HG03039 (cell line): ENCODE measurements around the gene NMT2.

ENCODE experiments used
- ATAC-seq: cut with Tn5 transposase; IDR thresholded peaks from one replicate; pipeline ENCODE4 v1.9.1; 2021; ENCODE audit warnings: mild to moderate bottlenecking, moderate library complexity; ENCODE audit not compliant: unreplicated experiment

NMT2 gene

GRCh38 chr10:15144788-15145187 is 23.7 kb downstream of the NMT2 start:
- no peak for ATAC-seq

DNA sequence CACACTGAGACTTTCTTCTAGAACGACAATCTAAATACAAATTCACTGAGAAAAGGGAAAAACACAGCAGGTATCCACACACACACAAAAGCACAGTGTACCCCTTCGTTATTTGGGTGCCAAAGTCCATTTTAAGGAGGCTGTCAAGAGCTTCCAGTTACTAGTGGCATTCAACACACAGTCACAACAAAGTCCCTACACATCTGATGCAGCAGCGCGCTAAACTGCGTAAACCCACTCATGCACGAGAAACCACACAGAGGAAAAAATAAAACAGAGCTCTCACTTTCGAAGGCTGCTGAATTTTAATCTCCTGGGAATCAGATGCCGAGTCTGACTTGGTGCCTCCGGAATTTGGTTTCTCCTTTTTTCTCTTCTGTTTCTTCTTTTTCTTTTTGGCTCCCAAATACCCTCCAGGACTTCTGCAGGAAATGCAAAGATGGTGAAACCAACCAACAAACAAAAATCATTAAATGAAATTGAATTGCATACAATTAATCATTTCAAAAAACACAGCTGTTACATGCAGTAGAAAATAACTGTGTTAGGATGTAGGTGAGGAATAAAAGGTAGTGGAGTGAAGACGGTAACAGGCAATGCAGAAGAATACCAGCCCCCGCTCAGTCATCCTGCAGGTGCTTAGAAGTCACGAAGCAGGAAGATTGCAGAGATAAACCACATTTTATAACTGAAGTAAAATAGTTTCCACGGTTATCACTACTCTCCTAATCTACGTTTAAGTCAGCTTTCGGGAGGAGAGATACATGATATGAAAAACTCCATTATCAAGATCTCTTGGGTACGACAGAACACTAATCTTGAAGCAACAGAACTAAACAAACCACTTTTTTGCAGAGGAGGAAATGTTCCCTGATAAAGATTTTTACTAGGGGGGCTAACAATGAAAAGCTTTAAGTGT is 27.1 kb downstream of the NMT2 start:
- ATAC-seq: peak; percentile 77

GRCh38 chr10:15140698-15141097 is 27.8 kb downstream of the NMT2 start:
- no peak for ATAC-seq

- no peak for ATAC-seq
Observed at GRCh38 chr10:15137636-15138035, 30.9 kb downstream of the NMT2 start.

DNA sequence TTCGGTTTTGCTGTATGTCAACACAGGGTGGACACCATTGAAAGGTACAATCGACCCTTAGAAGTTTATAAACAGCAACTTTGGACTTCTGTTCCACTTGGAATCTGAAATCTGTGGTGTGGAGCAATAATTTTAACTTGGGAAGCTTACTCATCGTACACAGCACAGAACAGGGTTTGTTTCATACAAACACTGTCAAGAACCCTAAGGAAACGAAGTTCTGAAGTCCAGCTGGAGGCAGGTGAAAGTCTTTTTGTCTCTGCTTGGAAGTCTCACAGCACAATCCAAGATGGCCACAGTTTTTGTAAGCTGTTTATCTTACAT is 31.5 kb downstream of the NMT2 start:
- ATAC-seq: no peak

- no peak for ATAC-seq
Observed at GRCh38 chr10:15136129-15137035, 32.1 kb downstream of the NMT2 start.

GRCh38 chr10:15131330-15131729 is 37.2 kb downstream of the NMT2 start:
- ATAC-seq: no peak

- no peak for ATAC-seq
Observed at GRCh38 chr10:15124908-15125307, 43.6 kb downstream of the NMT2 start.

GRCh38 chr10:15124190-15124589 is 44.3 kb downstream of the NMT2 start:
- no peak for ATAC-seq

- no peak for ATAC-seq
Observed at GRCh38 chr10:15123749-15124184, 44.7 kb downstream of the NMT2 start.

- peak; percentile 80 for ATAC-seq
Observed at GRCh38 chr10:15122477-15123030, 45.9 kb downstream of the NMT2 start.

- no peak for ATAC-seq
Observed at GRCh38 chr10:15121707-15122106, 46.8 kb downstream of the NMT2 start.

DNA sequence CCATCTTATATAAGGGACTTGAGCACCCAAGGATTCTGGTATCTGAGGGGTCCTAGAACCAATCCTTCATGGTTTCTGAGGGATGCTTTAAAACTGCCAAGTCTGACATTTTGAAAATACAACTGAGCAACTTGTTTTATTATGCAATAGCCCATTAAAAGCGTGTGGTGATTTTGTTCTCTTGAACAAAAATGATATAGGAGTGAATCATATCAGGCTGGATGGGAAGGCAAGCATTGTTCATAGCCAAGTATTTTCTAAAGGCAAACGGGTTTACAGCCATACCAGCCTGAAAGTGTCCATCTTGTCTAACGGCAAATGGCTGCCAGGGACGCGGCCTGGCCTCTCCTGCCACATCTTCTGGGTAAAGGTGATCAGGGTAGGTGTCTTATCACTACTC is 48.0 kb downstream of the NMT2 start:
- ATAC-seq: no peak

GRCh38 chr10:15118615-15119014 is 49.9 kb downstream of the NMT2 start:
- ATAC-seq: no peak

DNA sequence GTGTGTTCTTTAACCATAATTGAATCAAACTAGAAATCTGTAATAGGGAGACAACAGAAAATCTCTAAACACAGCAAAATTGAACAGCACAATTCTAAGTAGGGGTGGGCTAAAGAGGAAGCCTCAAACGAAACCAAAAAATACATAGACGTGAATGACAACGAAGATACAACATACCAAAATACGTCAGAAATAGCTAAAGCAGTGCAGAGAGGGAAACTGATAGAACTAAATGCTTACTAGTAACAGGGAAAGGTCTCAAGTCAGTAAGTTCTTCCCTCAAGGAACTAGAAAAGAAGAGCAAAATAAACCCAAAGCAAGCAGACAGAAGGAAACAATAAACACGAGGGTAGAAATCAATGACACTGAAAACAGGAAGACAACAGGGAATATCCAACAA is 52.3 kb downstream of the NMT2 start:
- ATAC-seq: no peak

DNA sequence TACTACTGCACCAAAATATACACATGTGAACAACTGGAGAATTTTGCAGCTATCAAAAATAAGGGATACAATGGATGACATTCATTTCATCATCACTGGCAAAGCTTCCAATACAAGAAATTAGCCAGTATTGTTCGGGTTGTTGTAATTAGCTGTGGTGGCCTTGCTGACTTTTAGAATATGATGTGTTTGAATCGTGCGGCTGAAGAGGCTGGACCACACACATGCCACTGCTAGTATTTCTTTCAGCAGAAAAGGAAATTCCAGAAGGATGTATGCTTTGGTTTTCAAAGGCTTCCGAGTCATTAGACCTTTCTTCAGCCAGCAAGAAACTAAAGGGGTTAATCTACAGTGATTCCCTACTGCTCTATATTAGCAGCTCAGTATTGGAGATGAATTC is 54.7 kb downstream of the NMT2 start:
- ATAC-seq: no peak

DNA sequence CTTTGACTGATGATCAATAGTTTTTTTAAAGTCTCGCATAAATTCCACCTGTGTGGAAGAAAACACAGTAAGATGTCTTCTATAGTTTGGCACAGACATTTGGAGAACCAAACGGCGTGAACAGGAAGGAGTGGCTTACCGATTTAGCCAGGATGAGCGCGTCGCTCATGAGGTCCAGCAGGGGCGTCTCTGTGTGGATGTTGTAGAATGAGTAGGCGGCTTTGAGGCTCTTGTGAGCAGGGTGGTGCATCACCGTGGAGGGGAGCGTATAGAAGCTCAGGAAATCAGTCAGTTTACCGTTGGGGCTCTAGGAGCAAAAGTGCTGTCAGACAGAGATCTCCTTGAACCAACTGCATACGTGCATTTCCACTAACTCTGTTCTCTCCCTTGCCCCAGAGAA is 55.8 kb downstream of the NMT2 start:
- ATAC-seq: no peak

DNA sequence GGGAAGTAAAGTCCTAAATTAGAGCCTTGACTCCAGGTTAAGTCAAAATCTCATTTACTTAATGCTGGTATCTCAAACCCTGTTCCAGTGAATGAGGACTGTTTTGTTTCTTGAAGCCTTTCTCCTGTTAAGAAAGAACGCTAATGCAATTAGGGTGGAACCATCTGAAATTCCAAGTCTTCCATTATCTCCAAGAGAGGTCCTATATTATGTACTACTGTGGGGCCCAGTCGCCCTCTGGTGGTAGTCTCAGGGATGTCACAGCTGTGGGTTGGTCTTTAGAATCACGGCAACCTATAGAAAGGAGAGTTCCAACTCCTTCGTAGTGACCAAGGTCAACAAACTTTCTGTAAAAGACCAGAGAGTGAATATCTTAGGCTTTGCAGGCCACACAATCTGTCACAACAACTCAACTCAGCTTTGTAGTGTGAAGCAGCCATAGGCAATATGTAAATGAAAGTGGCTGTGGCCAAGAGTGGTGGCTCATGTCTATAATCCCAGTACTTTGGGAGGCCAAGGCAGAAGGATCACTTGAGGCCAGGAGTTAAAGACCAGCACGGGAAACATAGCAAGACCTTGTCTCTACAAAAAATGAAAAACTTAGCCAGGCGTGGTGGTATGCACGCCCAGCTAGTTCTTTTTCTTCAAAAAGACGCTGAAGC is 62.0 kb downstream of the NMT2 start:
- ATAC-seq: peak; percentile 73

- ATAC-seq: no peak
Observed at GRCh38 chr10:15103513-15103912, 65.0 kb downstream of the NMT2 start.

DNA sequence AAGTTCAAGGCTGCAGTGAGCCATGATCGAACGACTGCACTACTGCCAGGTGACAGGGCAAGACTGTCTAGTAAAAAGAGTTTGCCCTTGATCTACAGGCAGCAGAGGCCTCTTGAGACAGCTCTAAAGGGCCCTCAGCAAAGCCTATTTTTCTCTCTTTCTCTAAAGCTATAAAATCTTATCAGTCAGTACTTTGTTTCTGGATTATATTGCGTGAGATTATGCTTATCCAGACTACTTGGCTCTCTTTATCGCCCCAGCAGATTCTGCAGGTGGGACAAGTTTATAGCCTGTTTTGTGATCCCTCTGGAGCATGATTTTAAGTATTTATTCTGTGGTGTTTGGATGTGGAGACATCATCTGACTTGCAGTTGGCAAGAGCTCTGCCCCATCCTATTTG is 68.6 kb downstream of the NMT2 start:
- no peak for ATAC-seq
